Breast epithelium (tissue), 3 donors: ENCODE results near the gene BBS12.

Experiments
- POLR2A ChIP-seq: fragments of 450-650 bp; IDR thresholded peaks from one replicate; pipeline ENCODE4 v1.6.1; 2016; ENCODE audit warnings: antibody characterized with exemption, mild to moderate bottlenecking, moderate library complexity
- POLR2AphosphoS5 ChIP-seq, 3 donors: sonication (generic); formaldehyde crosslinking; IDR thresholded peaks; one replicate each; pipeline ENCODE4 v1.6.1; 2017; ENCODE audit warnings: antibody characterized with exemption in 3 of 3
- TF ChIP-seq, protein P1 (sequence below), 3 donors: fragments of 450-650 bp; IDR thresholded peaks; one replicate each; pipeline ENCODE4 v1.5.1; 2016 to 2017; ENCODE audit warnings: antibody characterized with exemption in 3 of 3, mild to moderate bottlenecking in 3 of 3, moderate library complexity in 3 of 3

DNA sequence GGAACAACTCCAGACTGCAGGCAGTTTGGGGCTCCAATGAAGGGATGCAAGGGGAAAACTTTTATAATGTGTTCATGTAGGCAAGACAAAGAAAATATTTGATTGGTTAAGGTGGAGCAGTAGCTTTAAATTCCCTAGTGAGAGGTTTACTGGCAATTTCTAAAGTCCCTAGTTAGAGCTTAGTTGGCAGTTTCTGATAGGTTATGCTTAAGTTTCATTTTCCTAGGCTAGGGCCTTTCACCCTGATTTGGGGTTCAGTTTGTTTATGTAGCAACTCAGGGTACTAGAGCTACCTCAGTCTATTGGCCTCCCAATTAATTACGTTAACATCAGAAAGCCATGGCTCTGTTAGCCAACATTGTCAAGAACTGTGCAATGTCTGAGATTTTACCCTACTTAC is 14.6 kb downstream of the BBS12 start:
- TF ChIP-seq, protein P1, sequence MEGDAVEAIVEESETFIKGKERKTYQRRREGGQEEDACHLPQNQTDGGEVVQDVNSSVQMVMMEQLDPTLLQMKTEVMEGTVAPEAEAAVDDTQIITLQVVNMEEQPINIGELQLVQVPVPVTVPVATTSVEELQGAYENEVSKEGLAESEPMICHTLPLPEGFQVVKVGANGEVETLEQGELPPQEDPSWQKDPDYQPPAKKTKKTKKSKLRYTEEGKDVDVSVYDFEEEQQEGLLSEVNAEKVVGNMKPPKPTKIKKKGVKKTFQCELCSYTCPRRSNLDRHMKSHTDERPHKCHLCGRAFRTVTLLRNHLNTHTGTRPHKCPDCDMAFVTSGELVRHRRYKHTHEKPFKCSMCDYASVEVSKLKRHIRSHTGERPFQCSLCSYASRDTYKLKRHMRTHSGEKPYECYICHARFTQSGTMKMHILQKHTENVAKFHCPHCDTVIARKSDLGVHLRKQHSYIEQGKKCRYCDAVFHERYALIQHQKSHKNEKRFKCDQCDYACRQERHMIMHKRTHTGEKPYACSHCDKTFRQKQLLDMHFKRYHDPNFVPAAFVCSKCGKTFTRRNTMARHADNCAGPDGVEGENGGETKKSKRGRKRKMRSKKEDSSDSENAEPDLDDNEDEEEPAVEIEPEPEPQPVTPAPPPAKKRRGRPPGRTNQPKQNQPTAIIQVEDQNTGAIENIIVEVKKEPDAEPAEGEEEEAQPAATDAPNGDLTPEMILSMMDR (IDR thresholded peaks at IDR 0.05): no peak
- TF ChIP-seq POLR2AphosphoS5 (IDR thresholded peaks at IDR 0.05) (no peak), POLR2A (no peak)
